Activated CD4-positive, alpha-beta T cell treated with anti-CD3 and anti-CD28 coated beads for 4 hours (primary cell): ENCODE results near the gene DHX30.
"Not testable (repeated sequence)": the region's sequence is repeated elsewhere in the genome, so short reads cannot be mapped to it uniquely, and the experiment has no call there.

Experiments
- DNase-seq, 2 donors: peaks; one replicate each; pipeline ENCODE4 v3.0.0-alpha.2; 2020

Gene DHX30

DNA sequence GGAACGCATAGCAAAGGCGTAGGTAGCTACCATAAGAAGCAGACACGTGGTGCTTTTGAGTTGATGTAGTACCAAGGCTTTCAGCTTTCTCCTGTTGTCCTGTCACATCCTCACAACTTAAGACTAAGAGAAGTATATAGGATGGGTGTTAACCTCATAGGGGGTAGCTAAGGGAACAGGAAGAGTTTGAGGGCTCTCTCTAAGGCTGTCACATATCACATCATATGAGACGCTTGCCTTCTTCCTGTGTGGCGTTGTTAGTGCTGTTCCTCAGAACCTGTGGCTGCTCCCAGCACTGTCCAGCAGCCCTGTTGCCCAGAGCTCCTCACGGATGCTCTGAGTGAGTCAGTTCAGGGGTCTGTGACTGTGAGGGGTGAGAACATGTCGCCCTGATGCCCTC lies 14.7 kb downstream of the DHX30 start:
- DNase-seq, result no peak

DNA sequence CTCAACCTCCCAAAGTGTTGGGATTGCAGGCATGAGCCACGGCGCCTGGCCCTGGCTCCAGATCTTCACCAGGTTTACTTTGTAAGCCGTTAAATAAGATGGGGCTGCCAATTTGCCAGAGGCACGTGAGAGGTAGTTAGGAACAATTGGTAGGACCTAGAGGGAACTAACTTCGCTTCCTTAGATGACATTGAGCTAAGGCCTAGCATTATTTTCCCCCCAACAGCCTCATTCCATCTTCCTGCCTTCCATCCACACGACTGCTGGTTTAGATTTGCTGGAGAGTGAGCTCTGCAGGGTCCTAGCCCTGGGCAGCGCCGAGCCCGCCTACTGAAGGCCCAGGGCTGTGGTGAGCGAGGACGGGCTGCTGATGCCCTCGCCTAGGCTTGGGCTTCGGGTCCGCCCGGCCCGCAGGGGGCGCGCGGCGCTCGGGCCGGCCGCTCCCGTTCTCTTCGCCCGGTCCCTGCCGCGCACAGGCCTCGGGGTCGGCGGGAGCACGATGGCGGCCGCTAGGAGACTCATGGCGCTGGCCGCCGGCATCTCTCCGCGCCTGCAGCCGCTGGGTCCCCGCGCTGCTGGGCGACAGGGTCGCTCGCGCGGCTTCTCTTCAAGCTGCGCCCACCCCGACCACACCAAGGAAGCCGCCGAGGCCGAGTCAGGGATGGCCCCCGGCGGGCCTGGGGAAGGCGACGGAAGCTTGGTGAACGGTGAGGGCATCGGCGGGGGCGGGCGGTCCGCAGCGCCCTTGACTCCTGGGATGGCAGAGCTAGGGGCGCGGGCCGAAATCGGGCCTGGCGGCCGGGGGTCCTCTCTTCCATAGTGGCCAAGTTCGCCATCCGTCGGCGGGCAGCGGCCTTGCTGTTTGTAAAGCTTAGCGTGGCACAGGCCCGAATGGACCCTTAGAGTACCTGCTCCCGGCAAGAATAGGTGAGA lies 21.9 kb downstream of the DHX30 start:
- peak; percentile 68 to 73 for DNase-seq

GRCh38 chr3:47825590-47825989 lies 22.7 kb downstream of the DHX30 start:
- DNase-seq, result no peak

GRCh38 chr3:47829482-47829881 lies 26.5 kb downstream of the DHX30 start:
- DNase-seq, result not testable (repeated sequence)

DNA sequence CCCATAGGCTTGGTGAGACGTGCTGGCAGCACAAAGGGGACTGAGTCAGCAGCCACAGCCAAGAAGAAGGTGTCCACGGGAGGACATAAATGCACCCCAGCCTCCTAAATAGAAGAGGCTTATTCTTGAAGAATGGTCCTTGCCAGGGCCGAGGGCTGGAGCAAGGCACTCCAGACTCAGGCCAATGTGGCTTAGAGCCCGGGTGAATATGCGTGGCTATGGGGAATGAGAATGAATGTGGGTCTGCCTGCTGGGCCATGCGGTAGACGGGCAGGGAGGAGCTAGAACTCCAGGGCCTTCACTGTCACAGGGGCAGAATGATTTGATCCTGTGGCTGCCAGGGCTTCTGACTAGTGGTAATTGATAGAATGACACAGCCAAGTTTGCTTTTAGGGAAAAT lies 34.0 kb downstream of the DHX30 start:
- no peak for DNase-seq

DNA sequence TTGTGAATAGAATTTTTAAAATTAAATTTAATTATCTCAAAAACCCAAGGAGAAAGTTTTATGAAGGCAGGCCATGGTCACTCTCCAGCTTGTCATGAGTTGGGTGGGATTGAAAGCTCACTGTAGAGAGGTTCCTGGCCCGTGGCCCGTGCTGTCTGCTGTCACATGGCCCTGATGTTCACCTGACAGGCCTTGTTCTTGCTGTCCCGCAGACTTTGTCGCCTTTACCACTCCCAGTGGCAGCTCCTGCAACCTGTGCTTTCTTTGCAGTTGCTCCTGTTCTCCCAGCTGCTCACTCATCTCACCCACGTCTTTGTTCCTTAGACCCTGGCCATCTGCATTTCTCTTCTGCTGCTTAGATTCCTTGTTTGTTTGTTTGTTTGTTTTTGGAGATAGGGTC lies 35.6 kb downstream of the DHX30 start:
- DNase-seq, result no peak

DNA sequence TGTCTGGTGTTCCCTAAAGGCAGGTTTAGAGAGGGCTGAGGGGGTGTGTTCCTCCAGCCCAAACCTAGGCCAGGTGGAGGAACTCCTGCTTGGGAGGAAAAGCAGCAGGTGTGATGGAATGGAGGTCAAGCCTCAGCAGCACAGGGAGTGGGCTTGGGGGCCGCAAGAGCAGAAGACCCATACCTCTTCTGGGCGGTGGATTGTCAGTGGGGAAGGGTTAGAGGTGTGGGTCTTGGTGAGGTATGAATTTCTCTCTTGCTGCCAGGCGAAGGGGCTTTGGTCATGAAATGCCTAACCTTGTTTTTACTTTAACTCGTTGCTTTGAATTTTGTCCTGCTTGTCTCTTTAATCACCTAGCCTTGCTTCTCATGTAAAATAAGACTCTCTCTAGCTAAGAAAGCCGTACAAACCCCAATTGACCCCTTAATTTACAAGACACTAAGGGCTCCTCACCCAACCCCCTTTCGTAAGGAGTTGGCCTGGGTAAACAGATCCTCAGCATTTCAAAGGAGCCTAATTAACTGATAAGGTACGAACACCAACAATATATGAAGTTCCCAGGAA lies 38.9 kb downstream of the DHX30 start:
- no peak for DNase-seq

GRCh38 chr3:47846186-47846879 lies 43.4 kb downstream of the DHX30 start:
- no peak for DNase-seq

- DNase-seq, result no peak
Measured at GRCh38 chr3:47846880-47847248, 43.9 kb downstream of the DHX30 start.

DNA sequence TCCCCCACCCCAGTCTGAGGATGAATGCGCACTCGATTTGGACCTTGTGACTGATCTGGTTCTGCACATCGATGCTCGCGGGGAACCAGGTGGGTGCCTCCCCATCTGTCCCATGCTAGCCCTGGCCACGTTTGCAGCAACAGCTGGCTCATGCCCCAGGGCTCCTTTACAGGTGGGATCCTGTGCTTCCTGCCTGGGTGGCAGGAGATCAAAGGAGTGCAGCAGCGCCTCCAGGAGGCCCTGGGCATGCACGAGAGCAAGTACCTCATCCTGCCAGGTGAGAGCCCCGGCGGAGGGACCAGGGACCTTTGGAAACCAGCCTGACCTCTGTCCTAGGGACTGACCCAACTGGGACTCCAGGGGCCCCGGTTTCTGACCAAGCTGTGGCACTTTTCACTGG lies 44.3 kb downstream of the DHX30 start:
- DNase-seq, result no peak

DNA sequence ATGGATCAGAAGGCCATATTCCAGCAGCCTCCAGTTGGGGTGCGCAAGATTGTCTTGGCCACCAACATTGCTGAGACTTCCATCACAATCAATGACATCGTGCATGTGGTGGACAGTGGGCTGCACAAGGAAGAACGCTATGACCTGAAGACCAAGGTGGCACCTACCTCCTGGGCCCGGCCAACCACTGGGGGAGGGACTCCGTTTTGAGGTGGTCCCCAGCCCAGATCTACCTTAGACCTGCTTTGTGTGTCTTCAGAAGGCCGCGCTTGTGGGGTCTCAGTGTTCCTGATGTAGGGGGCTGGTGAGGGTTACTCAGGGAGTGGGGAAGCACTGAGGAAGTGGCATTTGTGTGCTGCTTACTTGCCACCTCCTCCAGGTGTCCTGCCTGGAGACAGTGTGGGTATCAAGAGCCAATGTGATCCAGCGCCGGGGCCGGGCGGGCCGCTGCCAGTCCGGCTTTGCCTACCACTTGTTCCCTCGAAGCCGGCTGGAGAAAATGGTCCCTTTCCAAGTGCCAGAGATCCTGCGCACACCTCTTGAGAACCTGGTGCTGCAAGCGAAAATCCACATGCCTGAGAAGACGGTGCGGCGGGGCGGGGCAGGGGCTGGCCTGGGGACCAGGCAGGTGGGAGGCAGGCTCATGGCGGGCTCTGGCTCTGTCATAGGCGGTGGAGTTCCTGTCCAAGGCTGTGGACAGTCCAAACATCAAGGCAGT lies 45.0 kb downstream of the DHX30 start:
- no peak for DNase-seq

GRCh38 chr3:47848599-47849117 lies 45.7 kb downstream of the DHX30 start:
- no peak for DNase-seq

- no peak for DNase-seq
Measured at GRCh38 chr3:47849186-47849698, 46.3 kb downstream of the DHX30 start.

DNA sequence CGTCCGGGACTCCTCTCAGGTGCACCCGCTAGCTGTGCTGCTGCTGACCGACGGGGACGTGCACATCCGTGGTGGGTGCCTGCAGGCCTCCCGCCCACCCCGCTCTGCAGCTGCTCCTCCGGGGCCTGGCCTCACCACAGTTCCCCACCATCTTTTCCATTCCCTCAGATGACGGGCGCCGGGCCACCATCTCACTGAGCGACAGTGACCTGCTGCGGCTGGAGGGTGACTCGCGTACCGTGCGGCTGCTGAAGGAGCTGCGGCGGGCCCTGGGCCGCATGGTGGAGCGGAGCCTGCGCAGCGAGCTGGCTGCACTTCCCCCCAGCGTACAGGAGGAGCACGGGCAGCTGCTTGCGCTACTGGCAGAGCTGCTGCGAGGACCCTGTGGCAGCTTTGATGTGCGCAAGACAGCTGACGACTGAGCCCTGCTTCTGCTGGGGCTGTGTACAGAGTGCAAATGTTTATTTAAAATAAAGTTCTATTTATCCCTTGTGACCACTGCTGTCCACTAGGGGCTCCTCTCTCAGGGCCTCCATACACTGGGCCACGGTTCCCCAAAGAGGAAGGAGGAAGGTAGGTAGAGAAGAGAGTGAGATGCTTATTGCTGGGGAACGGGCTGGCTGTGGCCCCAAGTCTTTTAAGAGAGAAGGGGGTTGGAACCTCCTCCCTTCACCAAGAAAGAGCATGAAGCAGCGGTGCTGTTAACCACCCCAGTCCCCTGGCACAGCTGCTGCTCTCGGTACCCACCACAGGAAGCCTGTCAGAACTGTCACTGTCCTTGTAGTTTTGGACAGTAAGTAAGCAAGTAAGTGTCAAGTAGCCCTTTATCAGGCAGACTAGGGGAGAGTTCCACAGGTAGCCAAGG lies 47.0 kb downstream of the DHX30 start:
- DNase-seq, result no peak

- no peak for DNase-seq
Measured at GRCh38 chr3:47850564-47851410, 47.8 kb downstream of the DHX30 start.

- DNase-seq, result no peak
Measured at GRCh38 chr3:47851888-47852603, 49.1 kb downstream of the DHX30 start.

DNA sequence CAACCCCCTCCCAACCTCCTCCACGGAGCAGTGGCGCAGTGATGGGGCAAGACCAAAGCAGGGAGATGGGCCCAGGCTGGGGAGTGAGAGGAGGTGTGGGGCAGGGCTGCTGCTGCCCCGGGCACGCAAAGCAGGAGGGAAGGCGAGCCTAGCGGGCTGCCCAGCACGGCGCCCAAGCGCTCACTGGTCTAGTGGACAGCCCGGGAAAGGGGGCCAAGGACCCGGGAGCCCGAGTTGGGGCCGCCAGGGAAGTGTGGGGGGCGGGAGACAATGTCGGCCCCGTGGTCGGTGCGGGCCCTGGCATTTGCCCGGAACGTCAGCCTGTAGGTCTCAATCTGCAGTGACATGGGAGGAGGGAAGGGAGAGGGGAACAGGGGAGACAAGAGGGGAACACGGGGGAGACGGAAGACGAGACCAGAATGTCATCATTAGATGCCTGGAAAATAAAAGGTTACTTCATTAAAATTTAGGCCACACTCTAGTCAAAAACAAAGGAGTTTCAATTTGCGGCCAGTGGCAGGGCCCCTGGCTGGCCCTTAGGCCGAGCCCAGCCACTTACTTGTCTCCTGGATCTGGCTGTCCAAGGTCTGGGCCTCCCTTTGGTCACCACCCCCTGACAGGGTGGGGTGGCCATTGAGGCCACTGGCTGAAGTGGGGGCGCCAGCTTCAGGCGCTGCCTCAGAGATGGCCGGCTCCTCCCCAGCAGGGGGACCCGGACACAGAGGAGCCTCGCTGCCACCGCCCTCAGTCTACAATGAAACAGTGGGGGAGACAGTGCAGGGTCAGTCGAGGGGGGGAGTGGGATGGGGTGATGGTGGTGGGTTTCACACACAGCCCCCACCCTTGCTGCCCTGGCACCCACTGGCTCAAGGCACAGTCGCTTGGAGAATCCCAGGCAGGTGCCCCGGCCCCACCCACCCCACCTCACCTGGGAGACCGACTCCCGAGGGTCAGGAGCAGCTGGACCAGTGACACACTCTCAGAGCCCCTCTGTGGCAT lies 50.0 kb downstream of the DHX30 start:
- DNase-seq, result no peak

DNA sequence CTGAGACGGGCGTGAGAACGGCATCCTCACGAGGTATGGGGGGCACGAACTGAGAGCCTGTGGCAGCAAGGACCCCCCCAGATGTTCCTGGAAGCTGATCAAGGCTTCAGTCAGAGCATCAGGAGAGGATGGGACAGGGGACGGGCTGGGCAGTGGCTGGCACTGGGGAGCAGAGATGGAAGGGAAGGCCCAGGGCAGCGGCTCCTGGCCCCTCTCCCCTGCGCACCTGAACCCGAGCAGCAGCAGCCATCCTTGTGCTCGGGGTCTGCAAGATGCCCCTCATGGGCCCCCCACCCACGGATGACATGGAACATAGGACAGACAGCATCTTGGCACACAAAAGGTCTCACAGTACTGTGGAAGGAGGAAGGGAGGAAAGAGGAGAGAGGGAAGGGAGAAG lies 51.3 kb downstream of the DHX30 start:
- DNase-seq, result no peak
